KMS-11 (cell line): ENCODE measurements around the gene KIF26B.

Experiments used
- H2AFZ ChIP-seq: fragments of 200-600 bp; sonication (generic); 2 replicates; pipeline ENCODE4 v1.6.1; 2016; ENCODE audit warnings: antibody characterized with exemption, mixed run types, low read depth
- H3K27ac ChIP-seq: fragments of 200-600 bp; sonication (generic); 2 replicates; pipeline ENCODE4 v1.6.1; 2016; ENCODE audit warnings: mild to moderate bottlenecking, mixed run types
- H3K27me3 ChIP-seq: fragments of 200-600 bp; sonication (generic); 2 replicates; pipeline ENCODE4 v1.6.1; 2017; ENCODE audit warnings: mild to moderate bottlenecking, low read depth, mixed run types, moderate library complexity; ENCODE audit not compliant: insufficient read depth
- H3K36me3 ChIP-seq: fragments of 200-600 bp; sonication (generic); 2 replicates; pipeline ENCODE4 v1.6.1; 2017; ENCODE audit warnings: mild to moderate bottlenecking, mixed run types; ENCODE audit not compliant: insufficient read depth
- H3K4me1 ChIP-seq: fragments of 200-600 bp; sonication (generic); 2 replicates; pipeline ENCODE4 v1.6.1; 2016; ENCODE audit warnings: mild to moderate bottlenecking, low read depth, mixed run types; ENCODE audit not compliant: poor library complexity, severe bottlenecking
- H3K4me2 ChIP-seq: fragments of 200-600 bp; sonication (generic); 2 replicates; pipeline ENCODE4 v1.7.0; 2016; ENCODE audit warnings: mild to moderate bottlenecking, mixed run types
- H3K4me3 ChIP-seq: fragments of 200-600 bp; sonication (generic); IDR thresholded peaks from 2 replicates; pipeline ENCODE4 v1.6.1; 2017; ENCODE audit warnings: low read depth, low read length, mixed read lengths; ENCODE audit not compliant: insufficient read depth
- H3K79me2 ChIP-seq: fragments of 200-600 bp; sonication (generic); 2 replicates; pipeline ENCODE4 v1.6.1; 2016; ENCODE audit warnings: low read depth, mixed run types; ENCODE audit not compliant: insufficient read depth
- H3K9ac ChIP-seq: fragments of 200-600 bp; sonication (generic); 2 replicates; pipeline ENCODE4 v1.6.1; 2016; ENCODE audit warnings: mild to moderate bottlenecking, mixed run types
- H4K20me1 ChIP-seq: fragments of 200-600 bp; sonication (generic); 2 replicates; pipeline ENCODE4 v1.6.1; 2016; ENCODE audit warnings: mild to moderate bottlenecking, mixed run types; ENCODE audit not compliant: insufficient read depth
- TF ChIP-seq, protein P1 (sequence below): fragments of 200-600 bp; sonication (generic); conservative IDR thresholded peaks from 2 replicates; pipeline ENCODE4 v1.6.1; 2017; ENCODE audit warnings: low read depth, mild to moderate bottlenecking, antibody characterized with exemption, low read length, moderate library complexity, mixed read lengths

KIF26B gene

GRCh38 chr1:245477941-245478340 lies 323.2 kb downstream of the KIF26B start:
- H3K4me1 ChIP-seq: no peaks in the 10 kb centered on the region
- no peak overlapping the region for H3K27ac ChIP-seq
- H3K79me2 ChIP-seq: no peaks in the 10 kb centered on the region
- no peaks in the 10 kb centered on the region for H3K27me3 ChIP-seq
- no peak overlapping the region for H3K9ac ChIP-seq
- H3K4me2 ChIP-seq: no peak overlapping the region
- no peaks in the 10 kb centered on the region for H4K20me1 ChIP-seq
- no peaks in the 10 kb centered on the region for H3K36me3 ChIP-seq
- H3K4me3 ChIP-seq: no peak overlapping the region
- H2AFZ ChIP-seq: no peak overlapping the region
- TF ChIP-seq, protein P1, sequence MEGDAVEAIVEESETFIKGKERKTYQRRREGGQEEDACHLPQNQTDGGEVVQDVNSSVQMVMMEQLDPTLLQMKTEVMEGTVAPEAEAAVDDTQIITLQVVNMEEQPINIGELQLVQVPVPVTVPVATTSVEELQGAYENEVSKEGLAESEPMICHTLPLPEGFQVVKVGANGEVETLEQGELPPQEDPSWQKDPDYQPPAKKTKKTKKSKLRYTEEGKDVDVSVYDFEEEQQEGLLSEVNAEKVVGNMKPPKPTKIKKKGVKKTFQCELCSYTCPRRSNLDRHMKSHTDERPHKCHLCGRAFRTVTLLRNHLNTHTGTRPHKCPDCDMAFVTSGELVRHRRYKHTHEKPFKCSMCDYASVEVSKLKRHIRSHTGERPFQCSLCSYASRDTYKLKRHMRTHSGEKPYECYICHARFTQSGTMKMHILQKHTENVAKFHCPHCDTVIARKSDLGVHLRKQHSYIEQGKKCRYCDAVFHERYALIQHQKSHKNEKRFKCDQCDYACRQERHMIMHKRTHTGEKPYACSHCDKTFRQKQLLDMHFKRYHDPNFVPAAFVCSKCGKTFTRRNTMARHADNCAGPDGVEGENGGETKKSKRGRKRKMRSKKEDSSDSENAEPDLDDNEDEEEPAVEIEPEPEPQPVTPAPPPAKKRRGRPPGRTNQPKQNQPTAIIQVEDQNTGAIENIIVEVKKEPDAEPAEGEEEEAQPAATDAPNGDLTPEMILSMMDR: no peak

GRCh38 chr1:245480393-245481120 lies 325.8 kb downstream of the KIF26B start:
- Histone ChIP-seq H2AFZ (no peak overlapping the region), H3K36me3 (no peaks in the 10 kb centered on the region), H3K9ac (no peak overlapping the region), H4K20me1 (no peaks in the 10 kb centered on the region), H3K27me3 (no peaks in the 10 kb centered on the region), H3K79me2 (no peaks in the 10 kb centered on the region), H3K4me2 (no peak overlapping the region), H3K27ac (no peak overlapping the region), H3K4me3 (no peak overlapping the region), H3K4me1 (no peaks in the 10 kb centered on the region)
- TF ChIP-seq, protein P1: no peak

GRCh38 chr1:245481261-245481660 lies 326.5 kb downstream of the KIF26B start:
- H3K36me3 ChIP-seq: no peaks in the 10 kb centered on the region
- H3K4me1 ChIP-seq: no peaks in the 10 kb centered on the region
- H2AFZ ChIP-seq: no peak overlapping the region
- H3K27me3 ChIP-seq: no peaks in the 10 kb centered on the region
- no peaks in the 10 kb centered on the region for H3K79me2 ChIP-seq
- no peak overlapping the region for H3K4me3 ChIP-seq
- TF ChIP-seq, protein P1: no peak
- no peaks in the 10 kb centered on the region for H4K20me1 ChIP-seq
- H3K27ac ChIP-seq: no peak overlapping the region
- H3K4me2 ChIP-seq: no peak overlapping the region
- H3K9ac ChIP-seq: no peak overlapping the region

GRCh38 chr1:245483247-245483646 lies 328.5 kb downstream of the KIF26B start:
- H2AFZ ChIP-seq: no peak overlapping the region
- H4K20me1 ChIP-seq: no peaks in the 10 kb centered on the region
- H3K27ac ChIP-seq: no peak overlapping the region
- H3K36me3 ChIP-seq: no peaks in the 10 kb centered on the region
- no peak overlapping the region for H3K4me3 ChIP-seq
- H3K79me2 ChIP-seq: no peaks in the 10 kb centered on the region
- H3K4me1 ChIP-seq: no peaks in the 10 kb centered on the region
- no peaks in the 10 kb centered on the region for H3K27me3 ChIP-seq
- no peak overlapping the region for H3K9ac ChIP-seq
- TF ChIP-seq, protein P1: no peak
- H3K4me2 ChIP-seq: no peak overlapping the region
